ENCODE data around the gene DOCK3.

- TF ChIP-seq MAX (CRISPR knock-in tag; IDR thresholded peaks at IDR 0.05) (no peak), ZNF219 (CRISPR knock-in tag; IDR thresholded peaks at IDR 0.05; ENCODE audit: borderline replicate concordance) (no peak)
Measured at GRCh38 chr3:51082363-51082762, 407.6 kb downstream of the DOCK3 start.

Data from WTC11 (cell line).